A549 (cell line): ENCODE results near the gene ADK. TPM values are rescaled to one million over a fixed set of nuclear protein-coding genes. Genes with fewer than 3 reads are reported as not detected.

Experiments
- ATAC-seq, 2 experiments: fragments of 200-7000 bp in 1 of 2; fragments of >200 bp in 1 of 2; cut with Nextera tagmentation in 1 of 2; cut with Tn5 transposase in 1 of 2; 3 replicates each; pipeline versions ENCODE4 v1.8.0 to v1.9.1; 2018 to 2020; ENCODE audit warnings: mild to moderate bottlenecking in 1 of 2, moderate library complexity in 1 of 2
- CTCF ChIA-PET: fragments of 300-600 bp; sonication (Branson Sonifier 250); formaldehyde crosslinking; extraction: SDS; loops from one replicate; lab custom pipeline; 2021; ENCODE audit warnings: antibody characterized with exemption, inconsistent platforms; lab: Yijun Ruan, JAX
- POLR2A ChIA-PET: fragments of 350-600 bp; formaldehyde crosslinking; extraction: SDS; loops from one replicate; lab custom pipeline; 2021; ENCODE audit warnings: antibody characterized with exemption, inconsistent platforms; lab: Yijun Ruan, JAX
- DNase-seq, 2 experiments: peaks; one replicate each; pipeline versions ENCODE4 v3.0.0 to v3.0.0-alpha.2; 2011 to 2016; ENCODE audit warnings: low read depth in 1 of 2, low spot score in 1 of 2
- FAIRE-seq: peaks from 2 replicates; lab custom pipeline; 2011; peaks lifted over from hg19 to GRCh38; lab: Jason Lieb, UNC
- H3K27ac ChIP-seq, 2 experiments: fragments of >200 bp; sonication (Bioruptor Twin); formaldehyde crosslinking; 3 replicates each; pipeline ENCODE4 v1.5.1; 2016 to 2017
- H3K4me1 ChIP-seq: fragments of >200 bp; sonication (Bioruptor Twin); formaldehyde crosslinking; 3 replicates; pipeline ENCODE4 v1.6.1; 2016
- H3K4me2 ChIP-seq: fragments of >200 bp; sonication (Bioruptor Twin); formaldehyde crosslinking; 3 replicates; pipeline ENCODE4 v1.6.1; 2016
- H3K4me3 ChIP-seq: fragments of >200 bp; sonication (Bioruptor Twin); formaldehyde crosslinking; 3 replicates; pipeline ENCODE4 v1.5.1; 2016
- H3K9me3 ChIP-seq: fragments of >200 bp; sonication (Bioruptor Twin); formaldehyde crosslinking; 3 replicates; pipeline ENCODE4 v1.6.1; 2016
- CHD2 ChIP-seq: fragments of 150-350 bp; IDR thresholded peaks from 2 replicates; pipeline ENCODE4 v1.6.1; 2014; ENCODE audit warnings: low read length; ENCODE audit not compliant: partially characterized antibody
- EHMT2 ChIP-seq: fragments of 200-600 bp; sonication (generic); IDR thresholded peaks from 2 replicates; pipeline ENCODE4 v1.6.1; 2016; ENCODE audit warnings: antibody characterized with exemption, low read depth, mild to moderate bottlenecking, moderate library complexity
- FOXS1 ChIP-seq: fragments of 250-450 bp; sonication (Bioruptor Pico); IDR thresholded peaks from 2 replicates; pipeline ENCODE4 v1.5.0; 2020; ENCODE audit warnings: mild to moderate bottlenecking, moderate library complexity
- HEYL ChIP-seq: fragments of 250-450 bp; sonication (Bioruptor Pico); IDR thresholded peaks from 2 replicates; pipeline ENCODE4 v1.8.0; 2021; ENCODE audit warnings: mild to moderate bottlenecking, moderate library complexity
- HOXA7 ChIP-seq: fragments of 250-450 bp; sonication (Bioruptor Pico); IDR thresholded peaks from 2 replicates; pipeline ENCODE4 v1.5.0; 2020; ENCODE audit warnings: mild to moderate bottlenecking, moderate library complexity
- JUNB ChIP-seq: fragments of >200 bp; sonication (Bioruptor Twin); formaldehyde crosslinking; IDR thresholded peaks from 2 replicates; pipeline ENCODE4 v1.6.1; 2016
- MAZ ChIP-seq: fragments of 150-350 bp; IDR thresholded peaks from 2 replicates; pipeline ENCODE4 v1.6.1; 2014; ENCODE audit warnings: antibody characterized with exemption, low read depth, low read length, borderline replicate concordance
- RNF2 ChIP-seq: fragments of 200-600 bp; sonication (generic); IDR thresholded peaks from 2 replicates; pipeline ENCODE4 v1.6.1; 2016; ENCODE audit warnings: low read depth, mild to moderate bottlenecking, antibody characterized with exemption, moderate library complexity, borderline replicate concordance
- SREBF2 ChIP-seq: fragments of 450-650 bp; IDR thresholded peaks from 2 replicates; pipeline ENCODE4 v1.6.1; 2014; ENCODE audit warnings: mild to moderate bottlenecking, moderate library complexity
- TFCP2L1 ChIP-seq: fragments of 250-450 bp; sonication (Bioruptor Pico); IDR thresholded peaks from 2 replicates; pipeline ENCODE4 v1.5.0; 2021; ENCODE audit warnings: mild to moderate bottlenecking
- WGBS: methylation state at CpG from one replicate; pipeline ENCODE4 v1.1.6; 2017; ENCODE audit errors: missing lambda C conversion rate; 5-methylcytosine and 5-hydroxymethylcytosine counted together
- polyA plus RNA-seq, 4 experiments: library from polyadenylated mRNA; depleted of rRNA in 3 of 4; stranded (reverse); fragments of >200 nt; fragmentation: RNase III in 1 of 4; extraction: RNeasy Plus Mini Kit Qiagen cat#74134 plus additional on column Dnase treatment in 1 of 4; gene quantifications; 2 replicates in 3 of 4; 3 replicates in 1 of 4; pipeline ENCODE4 v1.2.3, GENCODE V29; 2011 to 2017
- TF ChIP-seq, protein P1 (sequence below): IDR thresholded peaks from 2 replicates; pipeline ENCODE4 v1.6.1; 2012
- TF ChIP-seq, protein P2 (sequence below): IDR thresholded peaks from 2 replicates; pipeline ENCODE4 v1.6.1; 2012
- TF ChIP-seq, protein P3 (sequence below): fragments of 250-450 bp; sonication (Bioruptor Pico); IDR thresholded peaks from 2 replicates; pipeline ENCODE4 v1.5.0; 2020; ENCODE audit warnings: low read depth, mild to moderate bottlenecking, moderate library complexity
- TF ChIP-seq, protein P4 (sequence below): fragments of >200 bp; sonication (Bioruptor Twin); formaldehyde crosslinking; IDR thresholded peaks from 2 replicates; pipeline ENCODE4 v1.6.1; 2016

Gene ADK
- polyA plus RNA-seq, 2 of the 4 experiments (the other 2 are of a cell fraction): 35.8 to 40.7 TPM

DNA sequence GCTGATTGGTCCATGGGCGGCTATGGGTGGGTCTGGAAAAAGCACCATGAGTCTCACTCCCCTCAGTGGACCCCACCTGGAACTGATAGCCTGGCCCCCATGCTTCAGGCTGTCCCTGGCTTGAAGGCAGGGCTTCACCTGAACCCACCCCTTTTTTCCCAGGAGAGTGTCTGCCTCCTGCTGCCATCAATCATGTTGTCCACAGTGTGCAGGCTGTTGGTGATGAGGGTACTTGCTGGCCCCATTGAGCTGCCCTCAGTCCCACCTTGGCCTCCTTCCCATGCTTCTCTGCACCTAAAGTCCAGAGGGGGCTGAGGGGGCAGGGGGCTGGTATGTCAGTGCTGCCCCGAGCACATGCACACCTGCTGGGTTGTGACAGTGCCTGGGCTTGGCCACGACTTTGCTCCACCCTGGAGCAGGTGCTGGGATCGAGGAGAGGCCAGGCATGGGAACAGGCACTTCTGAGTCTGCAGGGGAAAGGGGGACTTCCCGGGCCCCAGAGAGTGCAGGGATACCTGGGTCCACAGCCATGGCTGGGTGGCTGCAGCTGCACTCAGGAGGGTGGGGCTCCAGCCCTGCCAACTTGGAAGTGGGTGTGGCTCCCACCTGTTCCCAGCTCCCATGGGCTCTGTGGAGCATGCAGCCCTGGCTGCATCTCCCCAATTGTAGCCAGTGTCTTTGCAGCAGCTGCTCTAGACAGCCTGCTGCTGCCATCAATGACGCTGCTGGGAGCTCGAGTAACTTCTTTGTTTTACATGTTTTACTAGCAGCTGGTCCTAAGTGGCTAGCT lies 56.9 kb downstream of the ADK start:
- Histone ChIP-seq H3K4me1 (peaks cover 4% of the 10 kb centered on the region; the same call in 1 of the 3 replicates), H3K4me3 (no peak overlapping the region)
- WGBS: 96% methylated on average over 5 of the region's 7 CpGs
- POLR2A ChIA-PET: interaction anchor here (0.6 kb wide), 1 partner anchor 337 kb away, joined by 3 read pairs; no protein-coding TSS in a partner anchor
- TF ChIP-seq HOXA7: no peak
- TF ChIP-seq TFCP2L1 (CRISPR knock-in tag): no peak
- no peak for TF ChIP-seq CHD2
- TF ChIP-seq, protein P1, sequence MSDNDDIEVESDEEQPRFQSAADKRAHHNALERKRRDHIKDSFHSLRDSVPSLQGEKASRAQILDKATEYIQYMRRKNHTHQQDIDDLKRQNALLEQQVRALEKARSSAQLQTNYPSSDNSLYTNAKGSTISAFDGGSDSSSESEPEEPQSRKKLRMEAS: no peak
- no peak for TF ChIP-seq EHMT2
- no peak for TF ChIP-seq JUNB
- TF ChIP-seq, all 56 proteins: peak for 0
- CTCF ChIA-PET: interaction anchor here (0.9 to 1.5 kb wide), 2 partner anchors 26 to 36 kb away, joined by 3 read pairs; no protein-coding TSS in a partner anchor
- DNase-seq (no peak), FAIRE-seq (no peak), ATAC-seq (peak; percentile 43; a peak in 5 of 6 replicates)
- Histone ChIP-seq H3K27ac (no peak overlapping the region), H3K9me3 (no peaks in the 10 kb centered on the region), H3K4me2 (no peak overlapping the region)

DNA sequence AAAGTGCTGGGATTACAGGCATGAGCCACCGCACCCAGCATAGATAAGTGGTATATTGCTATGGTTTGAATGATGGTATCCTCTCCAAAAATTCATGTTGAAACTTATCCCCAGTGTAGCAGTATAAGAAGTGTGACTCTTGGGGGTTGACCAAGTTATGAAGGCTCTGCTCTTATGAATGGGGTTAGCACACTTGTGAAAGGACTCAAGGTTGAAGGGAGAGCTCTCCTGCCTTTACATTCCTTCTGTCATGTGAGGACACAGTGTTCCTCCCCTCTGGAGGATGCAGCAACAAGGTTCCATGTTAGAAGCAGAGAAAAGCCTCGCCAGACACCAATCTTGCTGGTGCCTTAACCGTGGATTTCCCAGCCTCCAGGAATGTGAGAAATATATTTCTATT lies 58.0 kb downstream of the ADK start:
- TF ChIP-seq MAZ: no peak
- ChIA-PET CTCF (interaction anchor here (1.5 kb wide), 1 partner anchor 35 kb away, joined by 3 read pairs; no protein-coding TSS in a partner anchor), POLR2A (no interaction called here)
- 89% methylated on average over 3 of the region's 3 CpGs for WGBS
- no peak for FAIRE-seq
- ATAC-seq: no peak
- H3K9me3 ChIP-seq: no peaks in the 10 kb centered on the region
- peaks cover 9% of the 10 kb centered on the region; the same call in 1 of the 3 replicates for H3K4me1 ChIP-seq
- no peak for DNase-seq
- no peak overlapping the region for H3K27ac ChIP-seq
- no peak overlapping the region for H3K4me3 ChIP-seq
- no peak overlapping the region for H3K4me2 ChIP-seq

DNA sequence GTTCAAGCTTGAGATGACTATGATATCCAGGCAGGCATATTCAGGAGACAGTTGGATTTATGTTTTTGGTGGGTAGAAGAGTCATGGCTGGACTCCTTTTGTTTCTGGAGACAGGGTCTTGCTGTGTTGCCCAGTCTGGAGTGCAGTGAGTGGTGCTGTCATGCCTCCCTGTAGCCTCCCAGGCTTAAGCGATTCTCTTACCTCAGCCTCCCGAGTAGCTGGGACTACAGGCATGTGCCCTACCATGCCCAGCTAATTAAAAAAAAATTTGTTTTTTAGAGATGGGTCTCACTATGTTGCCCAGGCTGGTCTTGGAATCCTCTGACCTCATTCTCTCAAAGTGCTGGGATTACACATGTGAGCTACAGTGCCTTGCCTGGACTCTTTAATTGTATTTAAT lies 62.0 kb downstream of the ADK start:
- Histone ChIP-seq H3K4me3 (no peak overlapping the region), H3K27ac (peak overlapping the region in 1 of 2 experiments; percentile 62; a peak in 3 of 6 replicates), H3K9me3 (no peaks in the 10 kb centered on the region), H3K4me1 (0 out of 3 replicates have a peak, but pooled peaks cover 4% of the 10 kb centered on the region), H3K4me2 (no peak overlapping the region)
- TF ChIP-seq, protein P2, sequence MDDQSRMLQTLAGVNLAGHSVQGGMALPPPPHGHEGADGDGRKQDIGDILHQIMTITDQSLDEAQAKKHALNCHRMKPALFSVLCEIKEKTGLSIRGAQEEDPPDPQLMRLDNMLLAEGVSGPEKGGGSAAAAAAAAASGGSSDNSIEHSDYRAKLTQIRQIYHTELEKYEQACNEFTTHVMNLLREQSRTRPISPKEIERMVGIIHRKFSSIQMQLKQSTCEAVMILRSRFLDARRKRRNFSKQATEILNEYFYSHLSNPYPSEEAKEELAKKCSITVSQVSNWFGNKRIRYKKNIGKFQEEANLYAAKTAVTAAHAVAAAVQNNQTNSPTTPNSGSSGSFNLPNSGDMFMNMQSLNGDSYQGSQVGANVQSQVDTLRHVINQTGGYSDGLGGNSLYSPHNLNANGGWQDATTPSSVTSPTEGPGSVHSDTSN: no peak
- TF ChIP-seq SREBF2: no peak
- TF ChIP-seq, protein P3, sequence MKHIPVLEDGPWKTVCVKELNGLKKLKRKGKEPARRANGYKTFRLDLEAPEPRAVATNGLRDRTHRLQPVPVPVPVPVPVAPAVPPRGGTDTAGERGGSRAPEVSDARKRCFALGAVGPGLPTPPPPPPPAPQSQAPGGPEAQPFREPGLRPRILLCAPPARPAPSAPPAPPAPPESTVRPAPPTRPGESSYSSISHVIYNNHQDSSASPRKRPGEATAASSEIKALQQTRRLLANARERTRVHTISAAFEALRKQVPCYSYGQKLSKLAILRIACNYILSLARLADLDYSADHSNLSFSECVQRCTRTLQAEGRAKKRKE: no peak
- TF ChIP-seq, protein P4, sequence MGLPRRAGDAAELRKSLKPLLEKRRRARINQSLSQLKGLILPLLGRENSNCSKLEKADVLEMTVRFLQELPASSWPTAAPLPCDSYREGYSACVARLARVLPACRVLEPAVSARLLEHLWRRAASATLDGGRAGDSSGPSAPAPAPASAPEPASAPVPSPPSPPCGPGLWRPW: no peak
- TF ChIP-seq FOXS1 (CRISPR knock-in tag): no peak
- TF ChIP-seq HEYL (CRISPR knock-in tag): no peak
- TF ChIP-seq CHD2: no peak
- TF ChIP-seq RNF2: no peak
- ATAC-seq (no peak), DNase-seq (no peak), FAIRE-seq (no peak)
- ChIA-PET POLR2A (interaction anchor here (1.2 to 1.3 kb wide), 2 partner anchors 36 kb away, joined by 3 read pairs; no protein-coding TSS in a partner anchor), CTCF (interaction anchor here (0.6 to 3.4 kb wide), 24 partner anchors 10 to 363 kb away, joined by 3 to 20 read pairs (median 4); no protein-coding TSS in a partner anchor)
- 84% methylated on average over 2 of the region's 2 CpGs for WGBS
